ENCODE measurements around the gene DOK5.

DNA sequence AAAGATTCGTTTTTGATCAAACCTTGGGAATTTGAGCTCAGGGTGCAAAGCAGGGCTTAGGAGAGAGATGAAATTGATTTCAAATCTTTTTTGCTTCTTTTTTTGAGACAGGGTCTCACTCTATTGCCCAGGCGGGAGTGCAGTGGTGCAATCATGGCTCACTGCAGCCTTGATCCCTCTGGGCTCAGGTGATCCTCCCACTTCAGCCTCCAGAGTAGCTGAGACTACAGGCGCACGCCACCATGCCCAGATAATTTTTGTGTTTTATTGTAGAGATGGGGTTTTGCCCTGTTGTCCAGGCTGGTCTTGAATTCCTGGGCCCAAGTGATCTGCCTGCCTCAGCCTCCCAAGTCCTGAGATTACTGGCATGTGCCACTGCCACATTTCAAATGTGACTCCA lies 58.7 kb downstream of the DOK5 start:
- no peak for TF ChIP-seq ZFX (IDR thresholded peaks at IDR 0.05; ENCODE audit: borderline replicate concordance)
- TF ChIP-seq, protein P1, sequence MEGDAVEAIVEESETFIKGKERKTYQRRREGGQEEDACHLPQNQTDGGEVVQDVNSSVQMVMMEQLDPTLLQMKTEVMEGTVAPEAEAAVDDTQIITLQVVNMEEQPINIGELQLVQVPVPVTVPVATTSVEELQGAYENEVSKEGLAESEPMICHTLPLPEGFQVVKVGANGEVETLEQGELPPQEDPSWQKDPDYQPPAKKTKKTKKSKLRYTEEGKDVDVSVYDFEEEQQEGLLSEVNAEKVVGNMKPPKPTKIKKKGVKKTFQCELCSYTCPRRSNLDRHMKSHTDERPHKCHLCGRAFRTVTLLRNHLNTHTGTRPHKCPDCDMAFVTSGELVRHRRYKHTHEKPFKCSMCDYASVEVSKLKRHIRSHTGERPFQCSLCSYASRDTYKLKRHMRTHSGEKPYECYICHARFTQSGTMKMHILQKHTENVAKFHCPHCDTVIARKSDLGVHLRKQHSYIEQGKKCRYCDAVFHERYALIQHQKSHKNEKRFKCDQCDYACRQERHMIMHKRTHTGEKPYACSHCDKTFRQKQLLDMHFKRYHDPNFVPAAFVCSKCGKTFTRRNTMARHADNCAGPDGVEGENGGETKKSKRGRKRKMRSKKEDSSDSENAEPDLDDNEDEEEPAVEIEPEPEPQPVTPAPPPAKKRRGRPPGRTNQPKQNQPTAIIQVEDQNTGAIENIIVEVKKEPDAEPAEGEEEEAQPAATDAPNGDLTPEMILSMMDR (IDR thresholded peaks at IDR 0.05), result no peak

Measured in 22Rv1 (cell line).